Activated naive CD4-positive, alpha-beta T cell treated with anti-CD3 and anti-CD28 coated beads for 36 hours (primary cell): ENCODE data around the gene IGFBP4. TPM values are rescaled to one million over a fixed set of nuclear protein-coding genes. Genes with fewer than 3 reads are reported as not detected.

Source experiments
- CTCF ChIA-PET: fragments of 350-600 bp; sonication (Branson Sonifier 250); formaldehyde crosslinking; loops from one replicate; lab custom pipeline; 2021; ENCODE audit warnings: antibody characterized with exemption; lab: Charles Lee
- DNase-seq: peaks from one replicate; pipeline ENCODE4 v3.0.0-alpha.2; 2020
- H3K27ac Mint-ChIP-seq: one replicate; pipeline ENCODE4 v1.8.0; 2021; ENCODE audit warnings: mild to moderate bottlenecking, mixed read lengths
- H3K27me3 Mint-ChIP-seq: one replicate; pipeline ENCODE4 v1.8.0; 2021; ENCODE audit warnings: low read depth, mixed read lengths
- H3K36me3 Mint-ChIP-seq: one replicate; pipeline ENCODE4 v1.8.0; 2021; ENCODE audit warnings: low read depth, mixed read lengths
- H3K4me1 Mint-ChIP-seq: one replicate; pipeline ENCODE4 v1.8.0; 2021; ENCODE audit warnings: low read depth, mixed read lengths
- H3K4me3 Mint-ChIP-seq: one replicate; pipeline ENCODE4 v1.8.0; 2021; ENCODE audit warnings: mild to moderate bottlenecking, moderate library complexity, mixed read lengths
- H3K9me3 Mint-ChIP-seq: one replicate; pipeline ENCODE4 v1.8.0; 2021; ENCODE audit warnings: mixed read lengths
- intact Hi-C: fragments of 100-400 bp; cut with micrococcal nuclease; formaldehyde crosslinking; loops from one replicate; pipeline ENCODE4 v1.15.1; 2023
- total RNA-seq, 2 experiments: library from RNA; stranded (reverse); gene quantifications; one replicate each; pipeline ENCODE4 v1.2.3, GENCODE V29; 2021

The IGFBP4 gene
- total RNA-seq, 2 experiments from 2014 or later: 8.8 to 9.2 TPM

GRCh38 chr17:40490289-40490853 is 47.1 kb downstream of the IGFBP4 start:
- Mint-ChIP-seq H3K9me3 (no peaks in the 10 kb centered on the region), H3K4me3 (no peak overlapping the region), H3K36me3 (no peaks in the 10 kb centered on the region), H3K27me3 (no peaks in the 10 kb centered on the region), H3K27ac (peak overlapping the region; percentile 21), H3K4me1 (peaks cover 50% of the 10 kb centered on the region)
- peak; percentile 71 for DNase-seq
- intact Hi-C loops: loop anchor here (2.0 kb wide), 1 partner anchor 26 kb away; no protein-coding TSS in a partner anchor
- CTCF ChIA-PET: interaction anchor here (1.0 to 2.1 kb wide), 3 partner anchors 8 to 42 kb away, joined by 3 to 9 read pairs (median 5); no protein-coding TSS in a partner anchor

DNA sequence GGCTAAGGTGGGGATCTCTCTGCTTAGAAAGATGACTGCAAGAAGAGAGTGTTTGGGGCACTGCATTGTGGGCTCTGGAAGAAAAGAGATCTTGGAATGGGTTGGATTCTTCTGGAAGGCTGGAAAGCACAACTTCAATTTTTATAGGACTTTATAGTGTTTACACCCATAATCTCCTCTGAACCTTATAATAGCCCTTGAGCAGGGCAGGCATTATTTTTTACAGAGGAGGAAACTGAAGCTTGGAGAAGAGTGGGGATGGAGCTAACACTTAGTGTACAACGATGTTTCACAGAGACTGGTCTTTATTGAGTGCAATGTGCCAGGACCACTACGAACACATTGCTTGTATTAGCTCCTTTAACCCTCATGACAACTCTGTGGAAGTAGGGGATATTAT is 47.7 kb downstream of the IGFBP4 start:
- DNase-seq: no peak
- Mint-ChIP-seq H3K4me1 (peaks cover 44% of the 10 kb centered on the region), H3K36me3 (no peaks in the 10 kb centered on the region), H3K4me3 (no peak overlapping the region), H3K27ac (peak overlapping the region; percentile 21), H3K9me3 (no peaks in the 10 kb centered on the region), H3K27me3 (no peaks in the 10 kb centered on the region)
- CTCF ChIA-PET: interaction anchor here (1.9 to 2.1 kb wide), 2 partner anchors 14 to 41 kb away, joined by 5 to 9 read pairs; no protein-coding TSS in a partner anchor
- intact Hi-C loops: loop anchor here (2.0 kb wide), 1 partner anchor 26 kb away; no protein-coding TSS in a partner anchor

- CTCF ChIA-PET: interaction anchor here (1.9 kb wide), 1 partner anchor 41 kb away, joined by 5 read pairs; no protein-coding TSS in a partner anchor
- H3K9me3 Mint-ChIP-seq: no peaks in the 10 kb centered on the region
- intact Hi-C loops: loop anchor here (2.0 kb wide), 1 partner anchor 25 kb away; no protein-coding TSS in a partner anchor
- no peaks in the 10 kb centered on the region for H3K36me3 Mint-ChIP-seq
- DNase-seq: no peak
- peaks cover 39% of the 10 kb centered on the region for H3K4me1 Mint-ChIP-seq
- no peak overlapping the region for H3K27ac Mint-ChIP-seq
- H3K27me3 Mint-ChIP-seq: no peaks in the 10 kb centered on the region
- H3K4me3 Mint-ChIP-seq: no peak overlapping the region
Measured at GRCh38 chr17:40491486-40491885, 48.2 kb downstream of the IGFBP4 start.

- peaks cover 29% of the 10 kb centered on the region for H3K4me1 Mint-ChIP-seq
Measured at GRCh38 chr17:40493697-40494096, 50.4 kb downstream of the IGFBP4 start.

GRCh38 chr17:40495140-40495539 is 51.9 kb downstream of the IGFBP4 start:
- Mint-ChIP-seq H3K4me3 (no peak overlapping the region), H3K4me1 (peaks cover 16% of the 10 kb centered on the region), H3K27ac (no peak overlapping the region), H3K9me3 (no peaks in the 10 kb centered on the region), H3K36me3 (no peaks in the 10 kb centered on the region), H3K27me3 (no peaks in the 10 kb centered on the region)
- intact Hi-C loops: no loop called here
- CTCF ChIA-PET: interaction anchor here (2.0 kb wide), 1 partner anchor 22 kb away, joined by 7 read pairs; no protein-coding TSS in a partner anchor
- no peak for DNase-seq

More at GRCh38 chr17:40493697-40494096, 50.4 kb downstream of the IGFBP4 start:
- Mint-ChIP-seq H3K36me3 (no peaks in the 10 kb centered on the region), H3K27me3 (no peaks in the 10 kb centered on the region), H3K9me3 (no peaks in the 10 kb centered on the region), H3K27ac (no peak overlapping the region), H3K4me3 (no peak overlapping the region)
- DNase-seq: no peak
- CTCF ChIA-PET: interaction anchor here (0.8 to 2.0 kb wide), 4 partner anchors 10 to 177 kb away, joined by 3 to 7 read pairs (median 3); no protein-coding TSS in a partner anchor
- intact Hi-C loops: no loop called here

GRCh38 chr17:40496170-40496569 is 52.9 kb downstream of the IGFBP4 start:
- H3K36me3 Mint-ChIP-seq: no peaks in the 10 kb centered on the region
- H3K4me3 Mint-ChIP-seq: no peak overlapping the region
- H3K4me1 Mint-ChIP-seq: peaks cover 6% of the 10 kb centered on the region
- H3K27me3 Mint-ChIP-seq: no peaks in the 10 kb centered on the region
- DNase-seq: no peak
- no peak overlapping the region for H3K27ac Mint-ChIP-seq
- H3K9me3 Mint-ChIP-seq: no peaks in the 10 kb centered on the region
- CTCF ChIA-PET: interaction anchor here (1.4 kb wide), 1 partner anchor 8 kb away, joined by 4 read pairs; no protein-coding TSS in a partner anchor
- intact Hi-C loops: no loop called here

DNA sequence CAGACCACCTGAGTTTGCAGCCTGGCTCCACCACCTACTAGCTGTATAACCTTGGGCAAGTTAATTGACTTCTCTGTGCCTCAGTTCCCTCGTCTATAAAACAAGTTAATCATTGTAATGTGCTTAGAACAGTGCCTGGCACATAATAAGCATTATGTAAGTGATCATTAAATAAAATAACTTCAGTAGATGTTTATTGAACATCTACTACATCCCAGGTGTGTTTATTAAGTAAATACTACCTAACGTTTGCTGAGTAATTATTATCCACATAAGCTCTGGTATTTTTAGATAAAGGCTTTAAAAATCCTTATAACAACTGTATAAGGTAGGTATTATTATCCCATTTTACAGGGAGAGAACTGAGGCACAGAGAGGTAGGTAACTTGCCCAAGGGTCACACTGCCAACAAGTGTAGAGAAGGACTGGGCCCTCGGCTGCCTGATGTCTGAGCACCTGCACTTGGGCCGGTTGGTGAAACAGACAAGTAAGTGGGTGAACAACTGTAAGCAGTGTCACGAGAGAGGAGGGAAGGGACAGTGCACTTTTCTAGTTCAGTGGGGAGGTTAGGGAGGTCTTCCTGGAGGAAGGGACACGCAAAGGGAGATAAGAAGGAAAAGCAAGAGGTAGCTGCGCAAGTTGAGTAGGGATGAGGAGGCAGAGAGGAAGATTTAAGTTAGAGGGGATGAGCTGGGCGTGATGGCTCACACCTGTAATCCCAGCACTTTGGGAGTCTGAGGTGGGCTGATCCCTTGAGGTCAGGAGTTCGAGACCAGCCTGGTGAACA is 53.6 kb downstream of the IGFBP4 start:
- H3K36me3 Mint-ChIP-seq: no peaks in the 10 kb centered on the region
- CTCF ChIA-PET: interaction anchor here (0.8 to 2.1 kb wide), 3 partner anchors 9 to 37 kb away, joined by 3 to 11 read pairs (median 4); no protein-coding TSS in a partner anchor
- peaks cover under 1% of the 10 kb centered on the region for H3K4me1 Mint-ChIP-seq
- DNase-seq: no peak
- intact Hi-C loops: no loop called here
- H3K27ac Mint-ChIP-seq: no peak overlapping the region
- no peak overlapping the region for H3K4me3 Mint-ChIP-seq
- no peaks in the 10 kb centered on the region for H3K27me3 Mint-ChIP-seq
- no peaks in the 10 kb centered on the region for H3K9me3 Mint-ChIP-seq

DNA sequence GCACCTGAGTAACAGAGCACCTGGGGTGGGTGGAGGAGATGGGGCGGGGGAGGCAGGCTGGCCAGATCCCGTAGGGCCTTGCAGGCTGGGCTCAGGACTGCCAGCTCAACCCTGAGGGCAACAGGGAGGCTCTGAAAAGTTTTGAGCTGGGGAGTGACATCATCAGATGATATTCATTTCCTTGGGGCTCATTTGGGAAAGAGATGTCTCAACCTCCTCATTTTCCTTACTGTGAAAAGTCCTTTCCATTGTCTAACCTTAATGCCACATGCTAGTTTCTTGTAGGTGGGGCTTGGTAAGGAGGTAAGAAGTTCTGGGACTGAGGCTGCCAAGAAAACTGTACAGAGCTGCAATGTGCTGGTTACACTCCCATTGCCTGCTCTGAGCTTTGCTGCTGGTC is 54.4 kb downstream of the IGFBP4 start:
- no peaks in the 10 kb centered on the region for H3K36me3 Mint-ChIP-seq
- H3K27me3 Mint-ChIP-seq: no peaks in the 10 kb centered on the region
- CTCF ChIA-PET: interaction anchor here (0.6 to 2.1 kb wide), 5 partner anchors 10 to 36 kb away, joined by 3 to 11 read pairs (median 3); no protein-coding TSS in a partner anchor
- H3K27ac Mint-ChIP-seq: no peak overlapping the region
- H3K4me3 Mint-ChIP-seq: no peak overlapping the region
- H3K4me1 Mint-ChIP-seq: no peaks in the 10 kb centered on the region
- no peak for DNase-seq
- H3K9me3 Mint-ChIP-seq: no peaks in the 10 kb centered on the region
- intact Hi-C loops: no loop called here

- H3K27ac Mint-ChIP-seq: no peak overlapping the region
- H3K4me1 Mint-ChIP-seq: no peaks in the 10 kb centered on the region
- H3K4me3 Mint-ChIP-seq: no peak overlapping the region
- no peaks in the 10 kb centered on the region for H3K36me3 Mint-ChIP-seq
- intact Hi-C loops: no loop called here
- DNase-seq: no peak
- H3K27me3 Mint-ChIP-seq: no peaks in the 10 kb centered on the region
- H3K9me3 Mint-ChIP-seq: no peaks in the 10 kb centered on the region
- CTCF ChIA-PET: interaction anchor here (0.6 to 2.1 kb wide), 6 partner anchors 9 to 48 kb away, joined by 3 to 11 read pairs (median 3); no protein-coding TSS in a partner anchor
Measured at GRCh38 chr17:40498281-40499084, 55.2 kb downstream of the IGFBP4 start.

DNA sequence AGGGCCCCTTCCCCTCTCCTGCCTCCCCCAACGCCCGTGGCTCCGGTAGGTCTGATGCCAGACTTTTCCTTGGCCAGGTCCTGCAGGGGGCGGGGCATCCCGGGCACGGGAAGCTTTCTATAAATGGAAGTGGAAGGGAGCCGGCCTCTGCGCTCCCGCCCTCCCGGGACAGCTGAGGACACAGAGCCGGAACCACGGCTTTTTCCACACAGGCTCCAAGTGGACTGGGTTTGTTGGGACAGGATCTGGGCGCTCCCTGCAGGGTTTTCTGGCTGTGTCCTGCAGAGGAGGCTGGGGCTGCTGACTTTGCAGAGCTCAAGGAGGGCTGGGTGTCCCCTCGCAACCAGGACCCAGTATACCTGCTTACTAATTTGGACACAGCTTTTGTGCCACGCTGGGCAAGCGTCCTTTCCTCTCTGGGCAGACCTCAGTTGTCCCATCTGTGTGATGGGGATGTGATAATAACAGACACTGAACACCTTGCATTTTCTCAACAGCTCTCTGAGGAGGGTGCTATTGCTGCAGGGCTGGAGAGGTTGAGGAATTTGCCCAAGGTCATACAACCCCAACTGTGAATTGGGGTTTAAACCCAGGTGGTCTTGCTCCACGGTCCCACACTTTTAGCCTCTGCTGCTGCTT is 56.4 kb downstream of the IGFBP4 start:
- no peak overlapping the region for H3K27ac Mint-ChIP-seq
- H3K27me3 Mint-ChIP-seq: no peaks in the 10 kb centered on the region
- intact Hi-C loops: no loop called here
- CTCF ChIA-PET: interaction anchor here (0.6 to 1.4 kb wide), 4 partner anchors 10 to 34 kb away, joined by 3 to 7 read pairs (median 4); no protein-coding TSS in a partner anchor
- no peaks in the 10 kb centered on the region for H3K9me3 Mint-ChIP-seq
- DNase-seq: no peak
- no peaks in the 10 kb centered on the region for H3K36me3 Mint-ChIP-seq
- no peak overlapping the region for H3K4me3 Mint-ChIP-seq
- H3K4me1 Mint-ChIP-seq: no peaks in the 10 kb centered on the region

GRCh38 chr17:40500190-40500589 is 56.9 kb downstream of the IGFBP4 start:
- H3K27me3 Mint-ChIP-seq: no peaks in the 10 kb centered on the region
- no peaks in the 10 kb centered on the region for H3K36me3 Mint-ChIP-seq
- CTCF ChIA-PET: interaction anchor here (1.2 kb wide), 1 partner anchor 24 kb away, joined by 7 read pairs; no protein-coding TSS in a partner anchor
- intact Hi-C loops: no loop called here
- no peak overlapping the region for H3K4me3 Mint-ChIP-seq
- H3K27ac Mint-ChIP-seq: no peak overlapping the region
- no peaks in the 10 kb centered on the region for H3K9me3 Mint-ChIP-seq
- H3K4me1 Mint-ChIP-seq: no peaks in the 10 kb centered on the region
- no peak for DNase-seq
